ENCODE results near the gene ZNHIT6.

Gene ZNHIT6

GRCh38 chr1:85629532-85629920 is 78.7 kb downstream of the ZNHIT6 start (continued):
- TF ChIP-seq ZNF639 (tag by site-specific recombination; IDR thresholded peaks at IDR 0.05) (no peak), ZNF610 (tag by site-specific recombination; IDR thresholded peaks at IDR 0.05; ENCODE audit: borderline replicate concordance) (no peak), ZNF302 (tag by site-specific recombination; IDR thresholded peaks at IDR 0.05; ENCODE audit: low read depth) (no peak), ZNF274 (IDR thresholded peaks at IDR 0.05; ENCODE audit: low read length) (no peak), ZNF274 (tag by site-specific recombination; IDR thresholded peaks at IDR 0.05; ENCODE audit: borderline replicate concordance) (no peak)

GRCh38 chr1:85628791-85629531 is 79.3 kb downstream of the ZNHIT6 start:
- TF ChIP-seq GLIS1 (tag by site-specific recombination; IDR thresholded peaks at IDR 0.05) (peak; percentile 72), ZNF184 (tag by site-specific recombination; IDR thresholded peaks at IDR 0.05) (no peak), PRDM10 (tag by site-specific recombination; IDR thresholded peaks at IDR 0.05) (peak; percentile 42; the same call in 1 of the 2 replicates), WT1 (tag by site-specific recombination; IDR thresholded peaks at IDR 0.05) (no peak), ZIC2 (tag by site-specific recombination; IDR thresholded peaks at IDR 0.05) (peak; percentile 45), ZNF174 (tag by site-specific recombination; IDR thresholded peaks at IDR 0.05) (no peak), ZNF704 (tag by site-specific recombination; IDR thresholded peaks at IDR 0.05) (no peak), ZNF221 (tag by site-specific recombination; IDR thresholded peaks at IDR 0.05; ENCODE audit: borderline replicate concordance) (no peak), ZNF169 (tag by site-specific recombination; IDR thresholded peaks at IDR 0.05) (no peak), INSM2 (tag by site-specific recombination; IDR thresholded peaks at IDR 0.05) (no peak), FEZF1 (tag by site-specific recombination; IDR thresholded peaks at IDR 0.05) (peak; percentile 55; the same call in 1 of the 2 replicates), ZNF341 (tag by site-specific recombination; IDR thresholded peaks at IDR 0.05; ENCODE audit: low read depth) (0 out of 2 replicates have a peak, but pooled peaks have one; percentile 35), ZFP41 (tag by site-specific recombination; IDR thresholded peaks at IDR 0.05; ENCODE audit: borderline replicate concordance) (no peak), KLF1 (tag by site-specific recombination; IDR thresholded peaks at IDR 0.05) (peak; percentile 87), ZNF571 (tag by site-specific recombination; IDR thresholded peaks at IDR 0.05) (no peak), ZNF391 (tag by site-specific recombination; IDR thresholded peaks at IDR 0.05; ENCODE audit: borderline replicate concordance, low read depth) (no peak), ZNF518A (tag by site-specific recombination; conservative IDR thresholded peaks at IDR 0.05; ENCODE audit: low read depth) (no peak)
- Histone ChIP-seq H3K4me1 (ENCODE audit: control insufficient read depth, insufficient read depth, low read length) (peaks cover 9% of the 10 kb centered on the region), H3K4me3 (ENCODE audit: low read depth, low read length) (no peak overlapping the region), H3K27ac (ENCODE audit: extremely low read depth, low read depth, low read length) (peak overlapping the region; percentile 70), H3K36me3 (ENCODE audit: control insufficient read depth in 2 of 2, insufficient read depth in 1 of 2, low read length in 2 of 2) (no peaks in the 10 kb centered on the region), H3K9me3 (ENCODE audit: control insufficient read depth, insufficient read depth, low read depth, low read length) (no peaks in the 10 kb centered on the region)
- CTCF ChIA-PET, result interaction anchor here (0.6 to 1.7 kb wide), 4 partner anchors 16 to 352 kb away, joined by 3 to 8 read pairs (median 4); partner anchors contain the start of gene BCL10
- POLR2A ChIA-PET, result interaction anchor here (0.7 to 1.5 kb wide), 4 partner anchors 43 to 79 kb away, joined by 3 to 8 read pairs (median 4); partner anchors contain the start of genes CCN1 and ZNHIT6
